DND-41 (cell line): ENCODE measurements around the gene GRIK2.

Source experiments
- CTCF ChIP-seq: IDR thresholded peaks from 2 replicates; pipeline ENCODE4 v1.5.1; 2012; ENCODE audit warnings: borderline replicate concordance, low read length, moderate library complexity, mild to moderate bottlenecking; ENCODE audit not compliant: poor library complexity, severe bottlenecking; ENCODE audit errors: extremely low read depth
- EZH2 ChIP-seq: IDR thresholded peaks from 3 replicates; pipeline ENCODE4 v1.6.1; 2012; ENCODE audit warnings: borderline replicate concordance, low read depth, mild to moderate bottlenecking, moderate library complexity, low read length, inconsistent platforms; ENCODE audit not compliant: severe bottlenecking

DNA sequence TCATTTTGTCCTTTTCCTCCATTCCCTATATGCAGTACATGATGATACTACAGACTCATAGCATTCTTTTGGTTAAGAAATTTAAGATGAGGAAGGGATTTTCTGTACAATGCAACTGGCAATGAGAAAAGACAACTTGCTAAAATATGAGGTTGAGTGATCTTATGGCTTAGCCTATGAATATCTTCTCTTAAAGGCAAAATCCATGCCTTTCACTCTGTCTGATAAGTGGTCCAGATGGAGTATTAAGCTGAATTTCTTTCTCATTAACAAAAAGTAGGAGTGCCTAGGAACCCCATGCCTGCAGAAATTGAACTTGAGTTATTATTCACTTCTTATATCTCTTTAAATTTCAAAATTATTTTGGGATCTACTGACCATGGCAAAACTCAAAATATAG is 135.3 kb downstream of the GRIK2 start:
- TF ChIP-seq CTCF, result no peak
- no peak for TF ChIP-seq EZH2
